Trophoblast cell (in vitro differentiated cells and primary cell): Measurements from ENCODE around the gene MAP2K7.
"Not testable (repeated sequence)": the region's sequence is repeated elsewhere in the genome, so short reads cannot be mapped to it uniquely, and the experiment has no call there.

Experiments
- DNase-seq, 2 donors: peaks; one replicate each; pipeline ENCODE4 v3.0.0-alpha.2; 2016
- H2AFZ ChIP-seq: 2 replicates; pipeline ENCODE4 v1.6.1; 2013; ENCODE audit warnings: low read length, moderate library complexity, mild to moderate bottlenecking; ENCODE audit not compliant: insufficient read depth, poor library complexity
- H2AK5ac ChIP-seq: 2 replicates; pipeline ENCODE4 v1.6.1; 2013; ENCODE audit warnings: mild to moderate bottlenecking, low read length
- H2BK120ac ChIP-seq: 2 replicates; pipeline ENCODE4 v1.6.1; 2013; ENCODE audit warnings: low read length, mild to moderate bottlenecking, moderate library complexity; ENCODE audit not compliant: insufficient read depth, poor library complexity
- H2BK12ac ChIP-seq: 2 replicates; pipeline ENCODE4 v1.6.1; 2013; ENCODE audit warnings: mild to moderate bottlenecking, low read length, moderate library complexity
- H2BK5ac ChIP-seq: 2 replicates; pipeline ENCODE4 v1.6.1; 2013; ENCODE audit warnings: low read length, low read depth, moderate library complexity, mild to moderate bottlenecking; ENCODE audit not compliant: poor library complexity
- H3K14ac ChIP-seq: 2 replicates; pipeline ENCODE4 v1.6.1; 2013; ENCODE audit warnings: mild to moderate bottlenecking, low read length
- H3K18ac ChIP-seq: 2 replicates; pipeline ENCODE4 v1.6.1; 2013; ENCODE audit warnings: mild to moderate bottlenecking, low read length
- H3K23ac ChIP-seq: 2 replicates; pipeline ENCODE4 v1.6.1; 2013; ENCODE audit warnings: low read length
- H3K27ac ChIP-seq: 2 replicates; pipeline ENCODE4 v1.5.1; 2013; ENCODE audit warnings: low read depth, mild to moderate bottlenecking, inconsistent platforms, low read length, moderate library complexity
- H3K27me3 ChIP-seq: 2 replicates; pipeline ENCODE4 v1.6.1; 2013; ENCODE audit warnings: inconsistent platforms, mild to moderate bottlenecking, low read length, moderate library complexity; ENCODE audit not compliant: insufficient read depth
- H3K36me3 ChIP-seq, 2 experiments: 1 replicate in 1 of 2; 2 replicates in 1 of 2; pipeline ENCODE4 v1.6.1; 2013; ENCODE audit warnings: low read length in 2 of 2, mild to moderate bottlenecking in 2 of 2, moderate library complexity in 1 of 2; ENCODE audit not compliant: insufficient read depth in 2 of 2, control insufficient read depth in 1 of 2
- H3K4ac ChIP-seq: 2 replicates; pipeline ENCODE4 v1.6.1; 2013; ENCODE audit warnings: low read depth, mild to moderate bottlenecking, low read length, moderate library complexity
- H3K4me1 ChIP-seq, 2 experiments: 1 replicate in 1 of 2; 2 replicates in 1 of 2; pipeline ENCODE4 v1.6.1; 2013; ENCODE audit warnings: low read length in 2 of 2, mild to moderate bottlenecking in 2 of 2, moderate library complexity in 1 of 2; ENCODE audit not compliant: insufficient read depth in 2 of 2, control insufficient read depth in 1 of 2
- H3K4me2 ChIP-seq: 2 replicates; pipeline ENCODE4 v1.6.1; 2013; ENCODE audit warnings: inconsistent platforms, mild to moderate bottlenecking, low read length, moderate library complexity
- H3K4me3 ChIP-seq: 2 replicates; pipeline ENCODE4 v1.5.1; 2013; ENCODE audit warnings: mild to moderate bottlenecking, low read depth, low read length, inconsistent platforms
- H3K79me1 ChIP-seq: one replicate; pipeline ENCODE4 v1.6.1; 2013; ENCODE audit warnings: low read length
- H3K79me2 ChIP-seq: 2 replicates; pipeline ENCODE4 v1.6.1; 2013; ENCODE audit warnings: low read length, mild to moderate bottlenecking; ENCODE audit not compliant: control insufficient read depth, insufficient read depth, poor library complexity
- H3K9ac ChIP-seq: 2 replicates; pipeline ENCODE4 v1.6.1; 2013; ENCODE audit warnings: mild to moderate bottlenecking, low read length
- H3K9me3 ChIP-seq: 2 replicates; pipeline ENCODE4 v1.6.1; 2013; ENCODE audit warnings: low read depth, mild to moderate bottlenecking, control low read depth, inconsistent platforms, low read length; ENCODE audit not compliant: insufficient read depth
- H4K12ac ChIP-seq: 2 replicates; pipeline ENCODE4 v1.6.1; 2013; ENCODE audit warnings: low read depth, mild to moderate bottlenecking, low read length, moderate library complexity
- H4K8ac ChIP-seq: 2 replicates; pipeline ENCODE4 v1.6.1; 2013; ENCODE audit warnings: low read depth, mild to moderate bottlenecking, low read length, moderate library complexity
- H4K91ac ChIP-seq: one replicate; pipeline ENCODE4 v1.6.1; 2013; ENCODE audit warnings: low read depth, mild to moderate bottlenecking, low read length, moderate library complexity
- WGBS: extraction: QIAGEN DNeasy Blood & Tissue Kit; methylation state at CpG from one replicate; pipeline ENCODE4 v1.1.7; 2013; ENCODE audit warnings: missing lambda C conversion rate; ENCODE audit not compliant: insufficient read length, insufficient coverage; ENCODE audit errors: extremely low coverage; 5-methylcytosine and 5-hydroxymethylcytosine counted together

The MAP2K7 gene

DNA sequence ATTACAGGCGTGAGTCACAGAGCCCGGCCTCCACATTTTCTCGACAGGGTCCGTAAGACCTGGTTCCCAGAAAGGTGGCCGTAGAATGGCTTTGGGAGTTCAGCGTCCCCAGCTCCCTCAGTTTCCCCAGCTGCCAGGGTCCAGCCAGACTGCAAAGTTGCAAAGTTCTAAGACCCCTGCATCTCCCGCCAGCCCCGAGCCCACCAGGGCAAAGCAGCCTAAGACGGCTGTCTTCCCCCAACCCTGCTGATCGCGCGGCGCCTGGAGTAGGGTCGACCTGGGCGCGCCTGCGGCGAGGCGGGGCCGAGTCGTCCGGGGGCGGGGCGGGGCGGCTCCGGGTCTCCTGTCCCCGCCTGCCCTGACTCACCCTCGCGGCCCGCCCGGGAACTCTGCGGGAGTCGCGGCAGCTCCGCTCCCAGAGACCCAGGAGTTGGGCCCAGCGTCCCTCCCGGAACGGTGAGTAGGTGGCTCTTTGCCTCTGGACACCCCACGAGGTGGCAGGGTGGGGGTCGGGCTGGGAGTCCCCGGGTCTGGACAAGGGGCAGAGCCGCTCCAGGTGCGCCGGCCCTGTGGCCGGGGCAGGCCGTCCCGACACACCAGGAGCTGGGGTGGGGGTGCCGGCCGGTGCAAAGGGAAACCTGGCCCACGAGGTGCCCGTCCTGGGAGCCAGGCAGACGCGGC is 15.4 kb upstream of the MAP2K7 start, which contains the start of gene LRRC8E:
Gene LRRC8E, plus strand, starts transcription at position 366 of the 681 bp plus-strand sequence. CDS start 7,094 bp downstream, outside the sequence.
- Histone ChIP-seq H3K14ac (no peak within 1 kb of the TSS), H3K36me3 (no peaks in the 10 kb centered on the region), H3K27me3 (no peaks in the 10 kb centered on the region), H3K18ac (no peak within 1 kb of the TSS), H3K4me3 (peak within 1 kb of the TSS; percentile 69), H4K8ac (peak within 1 kb of the TSS; percentile 72), H3K4me1 (peaks cover 0 to 8% of the 10 kb centered on the region in 2 experiments), H3K9ac (peak within 1 kb of the TSS; percentile 64), H3K79me2 (no peaks in the 10 kb centered on the region), H3K27ac (no peak within 1 kb of the TSS), H3K23ac (no peak within 1 kb of the TSS), H2BK5ac (no peak within 1 kb of the TSS), H4K91ac (peak within 1 kb of the TSS; percentile 15), H3K4me2 (peak within 1 kb of the TSS; percentile 78), H3K9me3 (no peaks in the 10 kb centered on the region), H3K4ac (no peak within 1 kb of the TSS), H2AFZ (no peak within 1 kb of the TSS), H3K79me1 (no peaks in the 10 kb centered on the region), H4K12ac (no peak within 1 kb of the TSS), H2BK12ac (peak within 1 kb of the TSS; percentile 7), H2AK5ac (peak within 1 kb of the TSS; percentile 59), H2BK120ac (no peak within 1 kb of the TSS)
- peak; percentile 73 to 84 for DNase-seq
- WGBS = no CpG with 5 or more reads among the region's 53 CpGs

DNA sequence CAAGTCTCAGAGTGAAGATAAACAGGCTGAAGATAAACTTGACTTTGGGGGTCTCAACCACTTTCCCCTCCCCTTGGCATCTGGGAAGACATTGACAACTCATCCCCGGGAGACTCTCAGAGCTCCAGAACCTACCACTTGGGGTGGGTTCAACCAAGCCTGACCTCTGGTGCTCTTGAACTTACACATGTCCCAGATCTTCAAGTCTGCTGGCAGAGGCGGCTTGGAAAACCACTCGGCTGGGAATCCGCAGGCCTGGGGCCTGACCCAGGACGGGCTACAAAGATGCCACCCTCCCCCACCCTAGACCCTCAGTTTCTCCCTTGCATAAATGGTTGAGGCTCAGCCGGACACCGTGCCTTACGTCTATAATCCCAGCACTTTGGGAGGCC is 14.9 kb upstream of the MAP2K7 start:
- Histone ChIP-seq H2BK5ac (no peak overlapping the region), H4K12ac (no peak overlapping the region), H2AK5ac (peak overlapping the region; percentile 29), H3K14ac (no peak overlapping the region), H3K4me2 (peak overlapping the region; percentile 78), H3K36me3 (no peaks in the 10 kb centered on the region), H3K18ac (no peak overlapping the region), H3K4ac (no peak overlapping the region), H4K8ac (no peak overlapping the region), H3K4me1 (peaks cover 0 to 8% of the 10 kb centered on the region in 2 experiments), H3K23ac (no peak overlapping the region), H3K4me3 (no peak overlapping the region), H3K27ac (no peak overlapping the region), H2BK120ac (no peak overlapping the region), H3K9me3 (no peaks in the 10 kb centered on the region), H2AFZ (no peak overlapping the region), H3K79me1 (no peaks in the 10 kb centered on the region), H4K91ac (peak overlapping the region; percentile 15), H2BK12ac (peak overlapping the region; percentile 7), H3K79me2 (no peaks in the 10 kb centered on the region), H3K27me3 (no peaks in the 10 kb centered on the region), H3K9ac (no peak overlapping the region)
- DNase-seq = no peak
- WGBS = no CpG with 5 or more reads among the region's 8 CpGs

DNA sequence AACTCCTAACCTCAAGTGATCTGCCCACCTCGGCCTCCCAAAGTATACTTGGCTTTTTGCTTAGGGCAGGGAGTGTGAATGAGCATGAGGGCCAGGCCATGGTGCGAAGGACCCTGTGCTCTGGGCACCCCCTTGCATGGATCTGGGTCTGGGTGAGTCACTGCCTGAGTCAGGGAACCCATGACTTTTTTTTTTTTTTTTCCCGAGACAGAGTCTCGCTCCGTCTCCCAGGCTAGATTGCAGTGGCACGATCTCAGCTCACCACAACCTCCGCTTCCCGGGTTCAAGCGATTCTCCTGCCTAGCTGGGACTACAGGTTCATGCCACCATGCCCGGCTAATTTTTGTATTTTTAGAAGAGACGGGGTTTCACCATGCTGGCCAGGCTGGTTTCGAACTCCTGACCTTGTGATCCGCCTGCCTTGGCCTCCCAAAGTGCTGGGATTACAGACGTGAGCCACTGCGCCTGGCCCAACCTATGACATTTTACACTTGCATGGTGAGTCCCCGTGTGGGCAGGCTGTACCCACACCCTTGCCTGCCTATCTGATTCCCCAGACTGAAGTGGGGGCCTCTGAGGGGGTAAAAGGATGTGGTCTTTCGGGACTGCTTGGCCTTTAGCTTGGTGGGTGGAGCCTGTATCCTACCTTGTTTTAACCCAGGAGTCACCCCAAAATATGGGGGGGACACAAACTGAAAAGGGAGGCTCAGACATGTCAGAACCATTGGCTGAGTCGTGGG is 10.1 kb upstream of the MAP2K7 start:
- not testable (repeated sequence) for H3K79me1 ChIP-seq

DNA sequence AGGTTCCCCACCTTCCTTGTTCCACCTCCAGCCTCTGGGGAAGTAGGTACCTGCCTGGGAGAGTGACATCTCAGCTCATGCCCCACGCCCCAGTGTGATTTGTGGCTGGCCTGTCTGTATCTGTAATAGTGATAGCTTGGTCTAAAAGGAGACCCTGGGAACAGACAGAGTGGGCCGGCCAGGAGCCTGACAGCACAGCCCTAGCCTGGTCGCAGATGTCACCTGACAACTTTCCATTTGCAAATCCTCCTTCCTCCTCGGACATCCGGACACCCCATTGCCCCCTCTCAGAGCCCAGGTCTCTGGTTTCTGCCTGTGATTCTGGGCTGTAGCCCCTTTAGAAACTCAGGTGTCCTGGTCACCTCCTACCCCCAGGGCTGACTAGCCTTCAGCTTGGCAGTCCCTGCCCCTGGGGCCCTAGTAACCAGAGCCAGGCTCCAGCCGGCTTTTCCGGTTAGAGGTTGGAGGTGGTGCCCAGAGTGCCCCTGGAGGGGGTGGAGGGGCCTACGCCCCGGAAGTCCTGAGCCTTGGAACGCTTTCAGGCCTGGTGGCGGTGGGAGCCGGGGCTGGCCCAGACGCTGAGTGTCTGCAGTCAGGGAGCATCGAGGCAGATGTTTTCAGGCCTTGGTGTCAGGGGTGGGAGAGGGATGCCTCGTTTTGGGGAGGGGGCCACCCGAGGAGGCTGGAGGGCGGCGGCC is 8.9 kb upstream of the MAP2K7 start:
- no peak overlapping the region for H2BK120ac ChIP-seq
- no peak overlapping the region for H3K14ac ChIP-seq
- no peak overlapping the region for H3K4me2 ChIP-seq
- no peak overlapping the region for H2AK5ac ChIP-seq
- no peak overlapping the region for H4K91ac ChIP-seq
- no peaks in the 10 kb centered on the region for H3K79me2 ChIP-seq
- H4K8ac ChIP-seq = no peak overlapping the region
- no peaks in the 10 kb centered on the region for H3K9me3 ChIP-seq
- no peak overlapping the region for H4K12ac ChIP-seq
- H3K4me1 ChIP-seq = peaks cover 10 to 11% of the 10 kb centered on the region in 2 experiments
- H2BK12ac ChIP-seq = no peak overlapping the region
- peak in 1 of 2 donors; percentile 38 for DNase-seq
- H2BK5ac ChIP-seq = no peak overlapping the region
- H3K27me3 ChIP-seq = no peaks in the 10 kb centered on the region
- H3K27ac ChIP-seq = no peak overlapping the region
- no peak overlapping the region for H3K4me3 ChIP-seq
- no peaks in the 10 kb centered on the region for H3K79me1 ChIP-seq
- H2AFZ ChIP-seq = no peak overlapping the region
- H3K9ac ChIP-seq = no peak overlapping the region
- no CpG with 5 or more reads among the region's 18 CpGs for WGBS
- H3K36me3 ChIP-seq = no peaks in the 10 kb centered on the region
- H3K4ac ChIP-seq = no peak overlapping the region
- H3K23ac ChIP-seq = no peak overlapping the region
- no peak overlapping the region for H3K18ac ChIP-seq

More for the DNA sequence above, 10.1 kb upstream of the MAP2K7 start:
- not testable (repeated sequence) for H4K91ac ChIP-seq, H2BK12ac ChIP-seq, H3K4me2 ChIP-seq, H2AFZ ChIP-seq, H4K8ac ChIP-seq, H3K14ac ChIP-seq, H2AK5ac ChIP-seq, H3K27ac ChIP-seq, H3K4ac ChIP-seq, H3K18ac ChIP-seq, H3K23ac ChIP-seq, H2BK120ac ChIP-seq, H3K79me2 ChIP-seq, H3K4me3 ChIP-seq, H3K27me3 ChIP-seq, H2BK5ac ChIP-seq, H3K36me3 ChIP-seq, H4K12ac ChIP-seq, H3K9me3 ChIP-seq, DNase-seq
- Histone ChIP-seq H3K9ac (peak overlapping the region; percentile 41), H3K4me1 (peaks cover 11 to 14% of the 10 kb centered on the region in 2 experiments)
- no CpG with 5 or more reads among the region's 18 CpGs for WGBS
